22Rv1 (cell line): ENCODE results near the gene FOXP1.

ENCODE experiments used
- ZFX ChIP-seq: fragments of 450-650 bp; IDR thresholded peaks from 2 replicates; pipeline ENCODE4 v1.6.1; 2017; ENCODE audit warnings: antibody characterized with exemption, borderline replicate concordance
- TF ChIP-seq, protein P1 (sequence below): fragments of 450-650 bp; IDR thresholded peaks from 2 replicates; pipeline ENCODE4 v1.5.1; 2017; ENCODE audit warnings: mild to moderate bottlenecking

DNA sequence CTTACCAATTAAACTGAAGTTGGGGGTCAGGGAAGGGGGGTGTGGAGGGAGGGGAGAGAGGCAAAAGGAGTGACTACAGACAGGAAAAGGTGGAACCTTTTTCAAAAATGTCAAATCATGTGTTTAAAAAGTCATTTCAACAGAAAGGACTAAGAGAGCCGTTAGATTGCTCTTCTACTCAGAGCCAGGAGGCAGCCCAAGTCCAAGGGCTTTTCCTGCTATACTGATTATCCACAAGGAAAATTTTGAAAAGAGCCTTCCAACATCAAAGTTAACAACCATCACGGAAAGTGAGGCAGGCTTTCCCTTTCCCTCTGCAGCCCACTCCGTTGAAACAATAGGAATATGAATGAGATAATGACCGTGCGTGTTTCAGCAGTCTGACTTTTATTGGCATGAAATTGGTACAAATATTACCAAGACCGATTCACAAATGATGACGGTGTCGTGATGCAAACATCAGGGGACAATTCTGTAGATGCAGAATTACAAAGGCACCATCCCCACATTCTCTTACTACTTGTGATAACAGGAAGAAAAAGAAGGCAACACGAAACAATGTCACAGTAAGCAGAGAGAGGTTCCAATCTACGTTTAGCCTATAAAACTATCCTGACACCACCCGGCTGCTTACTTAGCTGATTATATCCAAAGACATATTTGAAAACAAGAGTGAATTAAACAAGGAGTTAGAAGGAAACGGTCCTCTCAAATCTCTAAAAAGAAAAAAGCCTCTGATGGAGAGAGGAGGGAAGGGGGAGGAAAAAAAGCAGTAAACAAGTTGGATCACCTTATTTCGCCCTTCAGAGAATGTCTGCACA lies 453.7 kb downstream of the FOXP1 start:
- TF ChIP-seq, protein P1, sequence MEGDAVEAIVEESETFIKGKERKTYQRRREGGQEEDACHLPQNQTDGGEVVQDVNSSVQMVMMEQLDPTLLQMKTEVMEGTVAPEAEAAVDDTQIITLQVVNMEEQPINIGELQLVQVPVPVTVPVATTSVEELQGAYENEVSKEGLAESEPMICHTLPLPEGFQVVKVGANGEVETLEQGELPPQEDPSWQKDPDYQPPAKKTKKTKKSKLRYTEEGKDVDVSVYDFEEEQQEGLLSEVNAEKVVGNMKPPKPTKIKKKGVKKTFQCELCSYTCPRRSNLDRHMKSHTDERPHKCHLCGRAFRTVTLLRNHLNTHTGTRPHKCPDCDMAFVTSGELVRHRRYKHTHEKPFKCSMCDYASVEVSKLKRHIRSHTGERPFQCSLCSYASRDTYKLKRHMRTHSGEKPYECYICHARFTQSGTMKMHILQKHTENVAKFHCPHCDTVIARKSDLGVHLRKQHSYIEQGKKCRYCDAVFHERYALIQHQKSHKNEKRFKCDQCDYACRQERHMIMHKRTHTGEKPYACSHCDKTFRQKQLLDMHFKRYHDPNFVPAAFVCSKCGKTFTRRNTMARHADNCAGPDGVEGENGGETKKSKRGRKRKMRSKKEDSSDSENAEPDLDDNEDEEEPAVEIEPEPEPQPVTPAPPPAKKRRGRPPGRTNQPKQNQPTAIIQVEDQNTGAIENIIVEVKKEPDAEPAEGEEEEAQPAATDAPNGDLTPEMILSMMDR, result no peak
- TF ChIP-seq ZFX, result no peak
